GM10847 (cell line): ENCODE measurements around the gene TMEM108.

Experiments
- POLR2A ChIP-seq: IDR thresholded peaks from 2 replicates; pipeline ENCODE4 v1.6.1; 2011; ENCODE audit not compliant: insufficient read length; ENCODE audit errors: extremely low read depth

The TMEM108 gene

DNA sequence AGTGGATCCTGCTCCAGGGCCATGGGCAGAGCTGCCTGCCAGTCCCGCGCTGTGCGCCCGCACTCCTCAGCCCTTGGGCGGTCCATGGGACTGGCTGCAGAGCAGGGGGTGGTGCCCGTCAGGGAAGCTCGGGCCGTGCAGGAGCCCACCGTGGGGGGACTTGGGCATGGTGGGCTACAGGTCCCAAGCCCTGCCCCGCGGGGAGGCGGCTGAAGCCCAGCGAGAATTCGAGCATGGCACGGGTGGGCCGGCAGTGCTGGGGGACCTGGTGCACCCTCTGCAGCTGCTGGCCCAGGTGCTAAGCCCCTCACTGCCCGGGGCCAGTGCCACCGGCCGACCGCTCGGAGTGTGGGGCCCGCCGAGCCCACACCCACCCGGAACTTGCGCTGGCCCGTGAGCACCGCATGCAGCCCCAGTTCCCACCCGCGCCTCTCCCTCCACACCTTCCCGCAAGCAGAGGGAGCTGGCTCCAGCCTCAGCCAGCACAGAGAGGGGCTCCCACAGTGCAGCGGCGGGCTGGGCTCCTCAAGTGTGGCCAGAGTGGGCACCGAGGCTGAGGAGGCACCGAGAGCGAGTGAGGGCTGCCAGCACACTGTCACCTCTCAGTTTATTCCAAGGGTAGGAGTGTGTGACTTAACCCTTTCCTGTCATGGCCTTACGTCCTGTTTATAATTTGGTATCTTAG, 129.3 kb downstream of the TMEM108 start:
- no peak for TF ChIP-seq POLR2A

DNA sequence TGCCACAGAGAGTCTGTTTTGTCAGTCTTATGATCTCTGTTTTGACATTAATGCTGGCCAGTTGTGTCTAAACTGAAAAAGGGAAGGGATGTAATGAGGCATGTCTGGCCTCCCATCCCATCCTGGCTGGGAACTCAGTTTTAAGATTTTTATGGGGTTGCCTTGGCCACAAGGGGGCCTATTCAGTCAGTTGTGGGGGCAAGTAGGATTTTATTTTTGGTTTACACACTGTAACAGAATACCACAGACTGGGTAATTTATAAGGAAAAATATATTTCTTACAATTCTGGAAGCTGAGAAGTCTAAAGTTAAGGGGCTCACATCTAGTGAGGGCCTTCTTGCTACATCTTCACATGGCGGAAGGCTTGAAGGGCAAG, 129.8 kb downstream of the TMEM108 start:
- TF ChIP-seq POLR2A = no peak

DNA sequence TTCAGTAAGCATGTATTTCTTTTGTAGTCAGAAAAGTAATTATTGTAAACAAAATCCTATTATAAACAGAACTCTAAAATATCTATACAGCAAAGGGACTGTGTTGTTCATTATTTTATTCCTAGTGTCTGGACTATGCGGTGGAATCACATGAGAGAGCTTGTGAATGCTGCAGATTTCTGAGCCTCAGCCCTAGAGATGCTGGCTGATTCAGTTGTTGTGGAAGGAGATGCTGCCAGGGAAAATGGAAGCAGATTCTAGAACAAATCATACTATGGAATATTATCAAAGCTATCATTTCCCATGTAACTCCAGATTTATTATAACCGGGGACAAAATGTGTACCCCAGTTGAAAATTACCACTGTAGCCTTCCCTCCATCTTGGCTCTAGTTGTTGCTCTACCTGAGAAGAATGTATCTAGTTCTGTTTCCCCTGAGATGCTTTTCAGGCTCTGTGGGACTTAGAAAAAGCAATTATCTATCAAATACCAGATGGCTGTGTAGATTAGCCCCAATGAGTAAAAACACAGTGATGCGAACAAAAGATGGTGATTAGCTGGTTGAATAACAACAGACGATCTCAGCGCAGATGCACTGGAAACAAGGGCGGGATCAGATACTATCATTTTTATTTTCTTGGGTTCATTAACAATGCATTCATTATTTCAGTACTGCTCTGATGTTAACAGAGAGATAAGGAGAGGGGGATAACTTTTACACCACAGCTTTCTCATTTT, 131.3 kb downstream of the TMEM108 start:
- TF ChIP-seq POLR2A = no peak

DNA sequence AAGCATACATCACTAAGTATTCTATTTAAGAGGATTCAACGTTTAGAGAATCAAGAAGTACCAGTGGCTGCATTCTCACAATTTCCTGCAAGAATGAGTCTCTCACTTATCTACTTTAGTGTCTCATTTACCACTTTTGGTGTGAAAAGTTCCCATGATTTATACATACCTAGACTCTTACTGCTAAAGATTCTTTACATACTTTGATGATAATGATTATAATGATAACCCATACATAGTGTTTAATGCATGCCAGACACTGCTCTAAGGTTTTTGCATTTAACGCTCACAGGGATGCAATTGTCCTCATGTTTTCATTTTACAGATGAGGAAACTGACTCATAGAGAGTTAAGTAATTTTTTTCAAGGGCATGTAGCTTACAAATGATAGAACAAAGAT, 133.6 kb downstream of the TMEM108 start:
- TF ChIP-seq POLR2A = no peak

DNA sequence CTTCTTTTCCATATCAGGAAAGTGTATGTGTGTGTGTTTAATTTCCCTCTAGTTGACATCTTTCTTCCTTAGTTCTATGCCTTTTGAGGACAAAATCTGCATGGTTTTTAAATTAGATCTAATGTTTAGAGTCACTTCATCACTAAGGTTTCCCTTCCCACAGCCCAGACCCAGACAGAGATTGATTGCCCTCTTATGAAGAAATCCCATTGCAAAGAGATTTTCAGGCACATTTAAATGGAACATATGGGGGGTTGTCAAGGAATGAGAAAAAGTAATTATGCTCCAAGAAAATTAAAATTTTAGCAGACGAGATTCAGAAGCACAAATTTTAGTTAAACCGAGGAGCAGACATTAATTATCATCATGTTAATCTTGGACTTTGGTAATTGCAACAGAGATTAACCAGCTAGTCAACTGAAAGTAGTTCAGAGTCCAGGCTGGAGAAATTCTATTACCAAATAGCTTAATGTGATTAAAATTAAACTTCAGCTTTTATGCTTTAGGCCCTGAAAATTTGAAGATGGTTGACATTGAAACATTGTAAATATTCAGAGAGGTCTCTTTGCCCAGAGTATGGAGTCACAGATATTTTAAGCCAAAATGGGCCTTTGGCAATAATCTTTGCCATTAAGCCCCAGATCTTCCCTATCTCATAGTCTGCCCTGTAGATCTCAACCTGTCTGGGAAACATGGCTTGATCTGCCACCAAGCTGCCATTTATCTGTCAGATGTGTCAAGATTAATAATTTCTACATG, 143.4 kb downstream of the TMEM108 start:
- TF ChIP-seq POLR2A = no peak

DNA sequence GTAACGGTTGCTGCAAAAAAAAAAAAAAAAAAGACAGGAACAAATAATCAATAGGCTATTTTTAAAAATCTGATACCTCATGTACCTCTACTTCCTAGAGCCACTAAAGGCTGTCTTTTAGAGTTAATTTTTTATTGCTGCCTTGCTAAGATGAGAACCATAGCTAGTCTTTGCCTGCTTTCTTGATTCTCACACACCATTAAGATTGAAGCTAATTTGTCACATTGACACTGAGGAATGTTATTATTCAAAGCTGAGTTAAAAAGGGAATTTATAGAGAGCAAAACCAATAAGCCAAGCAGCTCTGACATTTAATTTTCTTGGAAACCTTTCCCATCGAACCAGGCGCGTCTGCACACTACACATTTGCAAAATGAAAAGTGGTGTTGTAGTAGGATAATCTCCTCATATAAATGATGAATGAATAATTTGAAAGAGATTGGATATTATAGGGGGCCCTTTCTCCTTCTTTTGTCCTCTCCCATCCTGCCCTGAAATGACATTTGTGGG, 149.7 kb downstream of the TMEM108 start:
- TF ChIP-seq POLR2A = no peak

DNA sequence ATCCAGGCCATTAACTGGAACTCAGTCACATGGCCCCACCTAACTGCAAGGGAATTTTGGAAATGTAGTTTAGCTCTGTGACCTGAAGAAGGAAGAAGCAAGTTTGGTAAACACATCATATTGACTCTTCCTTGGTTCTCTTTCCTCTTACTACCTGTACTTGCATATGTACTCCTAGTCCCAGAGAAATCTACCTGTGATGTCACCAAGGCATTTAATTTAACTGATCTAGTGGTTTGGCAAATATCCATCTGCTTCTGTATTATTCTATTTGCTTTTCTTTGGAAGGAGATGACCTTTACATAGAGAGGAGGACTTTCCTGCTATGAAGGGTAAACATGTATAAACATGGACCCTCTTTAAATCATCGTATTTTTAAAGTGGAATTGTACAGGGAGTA, 150.8 kb downstream of the TMEM108 start:
- TF ChIP-seq POLR2A = no peak

DNA sequence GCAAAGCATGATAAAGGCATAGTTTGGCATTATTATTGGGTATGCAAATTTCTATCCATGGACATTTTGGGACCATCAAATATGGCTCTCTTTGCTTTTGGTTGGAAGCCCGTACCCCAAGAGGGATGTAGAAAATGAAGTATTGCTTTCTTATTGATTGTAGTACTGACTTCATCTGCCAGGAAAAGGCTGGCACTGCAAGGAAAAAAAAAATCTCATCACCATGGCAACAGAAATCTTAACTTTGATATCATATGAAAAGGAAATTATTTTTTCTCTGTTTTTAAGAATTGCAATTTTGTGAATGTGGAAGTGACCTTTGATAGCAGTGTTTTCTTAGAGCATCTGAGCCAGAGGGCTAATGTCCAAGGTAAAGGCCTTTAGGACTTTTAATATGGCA, 151.7 kb downstream of the TMEM108 start:
- no peak for TF ChIP-seq POLR2A

DNA sequence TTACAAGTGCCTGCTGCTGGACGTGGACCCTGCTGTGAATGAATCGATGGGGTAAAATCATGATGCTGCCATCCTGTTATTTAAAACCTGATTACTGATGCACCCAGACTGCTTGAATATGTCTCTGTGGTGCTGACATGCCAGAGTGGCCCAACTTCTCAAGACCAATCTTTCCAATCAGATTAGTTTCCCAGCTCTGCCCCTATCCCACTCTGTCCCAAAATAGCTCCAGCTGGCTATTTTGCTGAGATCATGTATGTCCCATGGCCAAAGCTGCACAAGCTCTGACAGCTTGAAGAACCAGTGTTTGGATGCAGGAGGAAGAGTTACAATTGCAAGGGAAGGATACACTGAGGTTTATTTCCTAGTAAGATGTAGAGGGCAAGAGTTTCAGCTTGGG, 153.6 kb downstream of the TMEM108 start:
- no peak for TF ChIP-seq POLR2A

DNA sequence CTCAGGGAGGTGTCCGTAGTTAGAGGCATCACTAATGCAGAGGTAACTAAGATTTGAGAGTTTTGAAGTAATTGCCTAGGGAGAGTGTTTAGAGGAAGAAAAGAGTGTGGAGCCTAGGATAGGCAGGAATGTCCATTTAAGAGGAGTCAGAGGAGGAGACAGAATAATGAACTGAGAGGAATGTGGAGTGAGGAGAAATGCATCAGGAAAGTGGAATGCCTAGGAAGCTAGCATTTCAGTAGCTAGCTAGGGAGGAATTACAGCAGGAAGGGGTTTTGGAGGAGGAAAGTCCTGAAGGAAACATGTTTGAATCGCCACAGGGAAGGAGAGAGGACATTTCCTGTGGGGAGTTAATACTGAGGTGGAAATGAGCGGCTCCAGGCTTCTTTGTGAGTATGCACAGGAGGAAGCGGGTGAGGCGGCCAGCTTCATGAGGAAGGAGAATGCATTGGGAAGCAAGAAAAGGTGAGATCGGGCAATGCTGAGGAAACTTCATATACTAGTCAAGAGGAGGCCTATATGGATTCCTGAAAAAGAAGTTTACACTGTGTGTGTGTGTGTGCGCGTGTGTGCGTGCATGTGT, 154.3 kb downstream of the TMEM108 start:
- no peak for TF ChIP-seq POLR2A

DNA sequence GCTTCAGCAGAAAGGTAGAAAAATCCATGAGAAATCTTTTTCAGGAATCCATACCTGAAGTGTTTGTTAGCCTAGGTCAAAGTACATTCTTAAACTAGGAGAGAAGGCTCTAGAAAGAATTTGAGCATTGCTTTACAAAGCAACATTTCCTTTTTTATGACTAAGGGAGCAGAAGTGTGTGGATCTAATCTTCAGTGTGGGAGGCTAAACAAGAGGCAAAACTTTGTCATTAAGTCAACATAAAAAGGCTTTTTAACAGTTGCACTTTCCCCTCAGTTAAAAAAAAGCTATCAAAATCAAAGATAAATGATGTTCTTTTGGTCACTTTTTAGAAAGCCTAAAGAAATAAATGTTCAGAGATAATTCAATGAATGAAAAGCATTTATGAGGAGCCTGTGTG, 154.8 kb downstream of the TMEM108 start:
- no peak for TF ChIP-seq POLR2A

DNA sequence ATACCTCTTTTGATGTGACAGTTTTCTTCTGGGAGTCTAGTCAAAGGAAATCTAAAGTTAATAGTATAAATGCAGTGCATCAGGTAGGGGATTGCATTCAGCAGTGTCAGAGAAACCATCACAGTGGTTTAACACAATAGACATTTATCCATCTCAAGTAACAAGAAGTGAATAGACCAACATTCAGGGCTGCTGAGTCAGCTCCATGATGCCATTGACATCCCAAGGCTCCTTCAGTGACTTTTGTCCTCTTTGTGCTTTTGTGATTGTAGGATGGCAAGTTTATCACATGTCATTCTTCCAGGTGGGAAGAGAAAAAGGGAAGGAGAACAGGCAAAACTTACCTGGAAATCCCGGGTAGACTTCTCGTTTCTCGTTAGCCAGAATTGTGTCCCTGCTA, 158.3 kb downstream of the TMEM108 start:
- TF ChIP-seq POLR2A = no peak

DNA sequence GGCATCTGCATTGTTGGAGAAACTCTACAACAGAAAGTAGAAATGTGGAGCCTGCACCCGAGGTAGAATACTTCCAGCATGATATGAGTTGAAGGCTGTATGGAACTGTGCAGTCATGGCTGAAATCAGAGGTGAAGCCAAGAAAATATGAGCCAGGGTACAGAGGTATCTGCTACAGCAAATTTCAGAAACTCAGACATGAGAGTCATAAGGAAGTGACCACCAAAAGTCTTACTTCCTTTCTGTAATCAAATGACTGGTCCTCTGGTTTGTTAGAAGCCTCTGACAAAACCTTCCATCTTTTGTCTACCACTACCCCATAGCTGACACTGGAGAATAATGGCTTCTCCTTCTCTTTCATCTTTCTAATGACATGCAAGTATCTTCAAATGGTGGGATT, 159.4 kb downstream of the TMEM108 start:
- TF ChIP-seq POLR2A = no peak

DNA sequence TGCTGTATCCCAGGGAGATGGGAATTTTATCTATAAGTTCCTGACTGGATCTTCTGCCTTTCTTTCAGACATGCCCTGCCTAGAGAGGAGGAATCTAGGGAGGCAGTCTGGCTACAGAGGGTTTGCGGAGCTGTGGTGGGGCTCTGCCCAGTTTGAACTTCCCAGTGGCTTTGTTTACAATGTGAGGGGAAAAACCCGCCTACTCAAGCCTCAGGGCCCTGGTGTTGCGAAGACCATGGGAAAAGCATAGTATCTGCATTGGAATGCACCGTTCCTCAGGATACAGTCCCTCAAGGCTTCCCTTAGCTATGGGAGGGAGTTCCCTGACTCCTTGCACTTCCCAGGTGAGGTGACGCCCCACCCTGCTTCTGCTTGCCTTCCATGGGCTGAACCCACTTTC, 168.7 kb downstream of the TMEM108 start:
- no peak for TF ChIP-seq POLR2A

DNA sequence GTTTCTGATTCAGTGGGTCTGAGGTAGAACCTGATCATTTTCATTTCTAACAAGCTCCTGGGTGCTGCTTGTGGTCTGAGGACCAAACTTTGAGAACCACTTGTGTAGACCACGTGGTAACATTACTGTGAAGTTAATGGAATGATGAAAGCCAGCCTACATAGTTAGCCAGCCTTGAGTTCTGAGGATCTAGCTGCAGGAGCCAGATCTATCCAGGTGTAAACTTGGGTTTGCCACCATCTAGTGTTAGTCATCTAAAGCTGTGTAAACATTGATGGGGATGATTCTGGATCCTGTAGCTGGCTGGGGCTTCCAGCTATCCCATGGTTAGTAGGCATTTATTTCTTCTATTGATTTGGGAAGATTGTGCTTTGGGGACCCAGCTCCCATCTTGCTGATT, 170.0 kb downstream of the TMEM108 start:
- TF ChIP-seq POLR2A = no peak

DNA sequence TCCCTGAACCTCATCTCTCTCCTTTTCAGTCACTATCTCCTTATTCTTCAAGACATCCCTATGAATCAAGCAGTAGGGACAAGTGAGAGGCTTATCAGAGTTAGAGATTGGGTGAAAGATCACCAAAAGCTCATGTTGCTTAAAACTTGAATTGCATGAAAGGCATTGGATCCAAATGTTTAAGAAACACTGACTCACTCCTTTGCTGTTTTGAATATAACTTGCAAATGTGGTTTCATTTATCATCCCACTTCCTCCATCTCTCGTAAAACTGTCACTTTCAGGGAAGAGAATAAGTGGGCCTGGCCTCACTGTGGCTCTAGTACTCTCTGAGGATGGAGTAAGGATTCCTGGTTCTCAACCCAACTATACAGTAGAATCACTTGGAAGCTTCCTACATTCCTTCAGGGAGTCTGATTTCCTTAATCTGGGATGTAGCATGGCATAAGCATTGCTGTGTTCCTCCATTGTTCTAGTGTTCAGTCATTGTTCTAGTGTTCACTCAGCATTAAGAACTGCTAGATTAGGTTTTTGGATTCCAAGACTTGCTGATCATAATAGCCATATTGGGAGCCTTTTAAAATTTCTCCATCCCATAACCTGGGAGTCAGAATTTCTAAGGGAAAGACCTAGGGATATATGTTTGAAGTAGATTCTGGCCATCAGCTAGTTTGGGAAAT, 171.8 kb downstream of the TMEM108 start:
- TF ChIP-seq POLR2A = no peak

DNA sequence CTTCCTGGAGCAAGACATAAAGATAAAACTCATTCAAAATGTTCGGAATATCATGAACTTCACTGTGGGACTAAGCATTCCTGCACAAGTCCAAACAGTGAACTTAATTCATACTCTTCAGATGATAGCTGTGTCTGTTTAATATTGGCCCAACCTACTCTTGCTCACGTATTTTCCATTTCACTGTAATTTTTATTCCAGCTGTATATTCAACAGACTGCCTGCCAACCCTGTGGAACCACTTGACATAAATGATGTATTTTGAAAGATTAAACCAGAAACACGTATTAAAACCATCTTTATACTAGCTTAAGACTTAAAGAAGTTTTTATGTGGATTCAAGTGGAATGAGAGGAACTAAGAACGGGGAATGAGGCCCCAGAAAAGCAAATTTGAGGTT, 172.5 kb downstream of the TMEM108 start:
- TF ChIP-seq POLR2A = no peak
